Lower lobe of right lung (tissue), 2 donors: ENCODE data around the gene ROS1. TPM values are rescaled to one million over a fixed set of nuclear protein-coding genes. Genes with fewer than 3 reads are reported as not detected.

Source experiments
- ATAC-seq, 2 donors: fragments of 200-7000 bp; cut with Tn5 transposase; one replicate each; pipeline ENCODE4 v1.9.1; 2020 to 2022; ENCODE audit warnings: mild to moderate bottlenecking in 2 of 2, moderate library complexity in 2 of 2
- DNase-seq: peaks from one replicate; pipeline ENCODE4 v3.0.0-alpha.2; 2020
- H3K27ac ChIP-seq: fragments of 200-600 bp; one replicate; pipeline ENCODE4 v1.8.0; 2022
- H3K27me3 ChIP-seq: fragments of 200-600 bp; one replicate; pipeline ENCODE4 v1.8.0; 2022; ENCODE audit warnings: low read depth
- H3K36me3 ChIP-seq: fragments of 200-600 bp; one replicate; pipeline ENCODE4 v1.8.0; 2022; ENCODE audit warnings: mild to moderate bottlenecking
- H3K4me1 ChIP-seq: fragments of 200-600 bp; one replicate; pipeline ENCODE4 v1.8.0; 2022
- H3K4me3 ChIP-seq: fragments of 200-600 bp; one replicate; pipeline ENCODE4 v1.8.0; 2022; ENCODE audit warnings: mild to moderate bottlenecking
- H3K9me3 ChIP-seq: fragments of 200-600 bp; one replicate; pipeline ENCODE4 v1.8.0; 2022
- intact Hi-C: fragments of 100-400 bp; cut with DNase I; formaldehyde crosslinking; loops from one replicate; pipeline ENCODE4 v1.11.0; 2022
- total RNA-seq: library from RNA; stranded (reverse); fragmentation: NEBNext Ultra II Directional; extraction: Animal tissue kit (Norgen Biotek cat#: 25700); gene quantifications from one replicate; pipeline ENCODE4 v1.2.1, GENCODE V29; 2021
- TF ChIP-seq, protein P1 (sequence below): fragments of 200-600 bp; IDR thresholded peaks from one replicate; pipeline ENCODE4 v1.8.0; 2022; ENCODE audit warnings: antibody characterized with exemption, mild to moderate bottlenecking
- donor health status: DM: no; HTN: yes; CAD: no; lungs with severe emphysema.

Gene ROS1
- total RNA-seq, 1 donor from 2014 or later = 151 TPM

DNA sequence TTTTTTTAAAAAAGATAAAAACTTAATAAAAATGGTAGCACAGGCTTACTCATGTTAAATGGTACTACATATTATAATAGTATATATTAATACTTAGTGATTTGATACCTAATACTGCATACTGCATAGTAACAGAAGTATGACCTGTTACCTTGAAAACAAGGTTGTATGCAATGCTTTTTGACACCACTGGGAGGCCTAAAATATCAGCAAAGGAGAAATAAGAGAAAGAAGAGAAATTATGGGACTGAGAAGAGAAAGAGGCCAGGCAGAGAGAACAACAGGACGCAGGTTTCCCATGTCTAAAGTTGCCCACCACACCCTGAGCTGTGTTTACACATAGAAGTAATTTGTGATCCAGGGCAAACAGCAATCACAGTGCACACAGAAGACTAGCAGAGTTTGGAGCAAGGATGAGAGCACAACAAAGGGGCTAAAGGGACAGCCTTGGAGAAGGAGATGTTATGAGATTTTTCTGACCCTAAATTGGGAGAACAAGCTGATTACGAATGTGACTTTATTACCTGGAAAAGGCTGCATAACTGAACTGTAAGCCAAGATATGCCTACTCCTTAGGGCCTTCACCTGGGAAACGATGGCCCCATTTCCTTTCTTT is 73.2 kb downstream of the ROS1 start:
- intact Hi-C loops = no loop called here
- no peak overlapping the region for H3K27ac ChIP-seq
- H3K4me3 ChIP-seq = no peak overlapping the region
- no peak for DNase-seq
- H3K27me3 ChIP-seq = no peaks in the 10 kb centered on the region
- no peaks in the 10 kb centered on the region for H3K4me1 ChIP-seq
- no peaks in the 10 kb centered on the region for H3K36me3 ChIP-seq
- ATAC-seq = peak in 1 of 2 donors; percentile 48
- TF ChIP-seq, protein P1, sequence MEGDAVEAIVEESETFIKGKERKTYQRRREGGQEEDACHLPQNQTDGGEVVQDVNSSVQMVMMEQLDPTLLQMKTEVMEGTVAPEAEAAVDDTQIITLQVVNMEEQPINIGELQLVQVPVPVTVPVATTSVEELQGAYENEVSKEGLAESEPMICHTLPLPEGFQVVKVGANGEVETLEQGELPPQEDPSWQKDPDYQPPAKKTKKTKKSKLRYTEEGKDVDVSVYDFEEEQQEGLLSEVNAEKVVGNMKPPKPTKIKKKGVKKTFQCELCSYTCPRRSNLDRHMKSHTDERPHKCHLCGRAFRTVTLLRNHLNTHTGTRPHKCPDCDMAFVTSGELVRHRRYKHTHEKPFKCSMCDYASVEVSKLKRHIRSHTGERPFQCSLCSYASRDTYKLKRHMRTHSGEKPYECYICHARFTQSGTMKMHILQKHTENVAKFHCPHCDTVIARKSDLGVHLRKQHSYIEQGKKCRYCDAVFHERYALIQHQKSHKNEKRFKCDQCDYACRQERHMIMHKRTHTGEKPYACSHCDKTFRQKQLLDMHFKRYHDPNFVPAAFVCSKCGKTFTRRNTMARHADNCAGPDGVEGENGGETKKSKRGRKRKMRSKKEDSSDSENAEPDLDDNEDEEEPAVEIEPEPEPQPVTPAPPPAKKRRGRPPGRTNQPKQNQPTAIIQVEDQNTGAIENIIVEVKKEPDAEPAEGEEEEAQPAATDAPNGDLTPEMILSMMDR = peak; percentile 21
- no peaks in the 10 kb centered on the region for H3K9me3 ChIP-seq

DNA sequence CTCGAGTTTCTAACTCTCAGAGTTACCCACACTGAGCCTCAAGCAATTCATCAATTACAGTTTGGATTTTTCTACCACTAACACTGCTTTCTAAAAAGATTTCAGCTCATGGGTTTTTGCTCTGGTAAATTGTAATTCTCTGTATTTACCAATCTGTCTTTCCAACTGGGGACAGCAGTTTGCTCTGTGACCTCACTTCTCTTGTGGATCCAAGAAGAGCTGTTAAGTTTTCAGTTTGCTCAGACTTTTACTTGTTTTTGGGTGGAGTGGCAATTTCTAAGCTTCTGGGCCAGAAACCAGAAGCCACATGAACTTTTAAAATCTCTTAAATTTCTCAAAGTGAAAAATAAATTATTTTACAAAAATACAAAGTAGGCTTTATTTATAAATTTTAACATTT is 74.2 kb downstream of the ROS1 start:
- Histone ChIP-seq H3K27ac (no peak overlapping the region), H3K36me3 (no peaks in the 10 kb centered on the region), H3K4me1 (no peaks in the 10 kb centered on the region), H3K9me3 (no peaks in the 10 kb centered on the region), H3K27me3 (no peaks in the 10 kb centered on the region), H3K4me3 (no peak overlapping the region)
- ATAC-seq (no peak), DNase-seq (no peak)
- TF ChIP-seq, protein P1 = no peak
- intact Hi-C loops = no loop called here

DNA sequence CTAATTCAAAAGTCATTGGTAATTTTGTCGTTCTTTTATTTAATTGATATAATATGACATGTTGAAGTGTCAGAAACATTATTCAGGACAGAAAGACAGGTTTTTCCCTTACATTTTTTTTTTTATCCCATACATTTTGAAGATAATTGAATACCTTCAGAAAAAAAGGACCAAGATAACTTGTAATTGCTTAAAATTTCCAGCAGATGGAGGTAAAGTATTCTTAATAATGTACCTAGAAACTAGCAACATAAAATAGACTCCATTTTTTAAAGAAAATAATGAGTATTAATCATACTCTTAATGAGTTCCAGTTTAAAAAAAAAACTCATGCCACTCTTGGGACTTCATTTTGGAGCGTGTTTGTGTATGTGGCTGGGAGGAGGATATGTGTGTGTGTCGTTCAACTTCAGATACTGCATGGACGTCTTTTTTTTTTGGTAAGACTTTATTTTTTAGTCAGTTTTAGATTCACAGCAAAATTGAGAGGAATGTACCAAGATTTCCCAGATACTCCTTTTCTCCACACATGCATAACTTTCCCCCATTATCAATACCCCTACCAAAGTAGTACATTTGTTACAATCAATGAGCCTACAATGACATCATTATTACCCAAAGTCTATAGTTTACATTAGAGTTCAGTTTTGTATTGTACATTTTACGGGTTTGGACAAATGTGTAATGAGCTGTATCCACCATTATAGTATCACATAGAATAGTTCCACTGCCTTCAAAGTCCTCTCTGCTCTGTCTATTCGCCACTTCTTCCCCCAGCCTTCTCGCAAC is 79.4 kb downstream of the ROS1 start:
- intact Hi-C loops = no loop called here
- H3K4me3 ChIP-seq = no peak overlapping the region
- ATAC-seq = peak in 1 of 2 donors; percentile 43

GRCh38 chr6:117345292-117345610 is 80.5 kb downstream of the ROS1 start:
- ATAC-seq (no peak), DNase-seq (no peak)
- no peaks in the 10 kb centered on the region for H3K9me3 ChIP-seq
- no peaks in the 10 kb centered on the region for H3K4me1 ChIP-seq
- no peaks in the 10 kb centered on the region for H3K36me3 ChIP-seq
- no peaks in the 10 kb centered on the region for H3K27me3 ChIP-seq
- intact Hi-C loops = no loop called here
- H3K4me3 ChIP-seq = no peak overlapping the region
- TF ChIP-seq, protein P1 = no peak
- H3K27ac ChIP-seq = no peak overlapping the region

More for the DNA sequence above, 79.4 kb downstream of the ROS1 start:
- Histone ChIP-seq H3K9me3 (no peaks in the 10 kb centered on the region), H3K27ac (no peak overlapping the region), H3K4me1 (no peaks in the 10 kb centered on the region), H3K27me3 (no peaks in the 10 kb centered on the region), H3K36me3 (no peaks in the 10 kb centered on the region)
- TF ChIP-seq, protein P1 = peak; percentile 45
- no peak for DNase-seq

GRCh38 chr6:117344444-117345291 is 81.1 kb downstream of the ROS1 start:
- Histone ChIP-seq H3K4me3 (no peak overlapping the region), H3K9me3 (no peaks in the 10 kb centered on the region), H3K27ac (no peak overlapping the region), H3K36me3 (no peaks in the 10 kb centered on the region), H3K27me3 (no peaks in the 10 kb centered on the region), H3K4me1 (no peaks in the 10 kb centered on the region)
- intact Hi-C loops = no loop called here
- ATAC-seq (peak in 1 of 2 donors; percentile 30), DNase-seq (no peak)
- TF ChIP-seq, protein P1 = no peak
